Glutamatergic neuron (in vitro differentiated cells): Measurements from ENCODE around the gene TMPRSS2. TPM values are rescaled to one million over a fixed set of nuclear protein-coding genes. Genes with fewer than 3 reads are reported as not detected.

Experiments
- DNase-seq: peaks from one replicate; pipeline ENCODE4 v3.0.0; 2022
- H3K27ac Mint-ChIP-seq: one replicate; pipeline ENCODE4 v1.8.0; 2020; ENCODE audit warnings: mild to moderate bottlenecking, mixed read lengths, inconsistent platforms; ENCODE audit not compliant: unreplicated experiment
- H3K27me3 Mint-ChIP-seq: one replicate; pipeline ENCODE4 v1.8.0; 2020; ENCODE audit warnings: mild to moderate bottlenecking, moderate library complexity, mixed read lengths, inconsistent platforms; ENCODE audit not compliant: unreplicated experiment
- H3K36me3 Mint-ChIP-seq: one replicate; pipeline ENCODE4 v1.8.0; 2020; ENCODE audit warnings: mild to moderate bottlenecking, mixed read lengths, inconsistent platforms; ENCODE audit not compliant: unreplicated experiment
- H3K4me1 Mint-ChIP-seq: one replicate; pipeline ENCODE4 v1.8.0; 2020; ENCODE audit warnings: mild to moderate bottlenecking, low read depth, mixed read lengths, inconsistent platforms; ENCODE audit not compliant: unreplicated experiment
- H3K4me3 Mint-ChIP-seq: one replicate; pipeline ENCODE4 v1.8.0; 2020; ENCODE audit warnings: mild to moderate bottlenecking, mixed read lengths, inconsistent platforms; ENCODE audit not compliant: unreplicated experiment
- H3K9me3 Mint-ChIP-seq: one replicate; pipeline ENCODE4 v1.8.0; 2020; ENCODE audit warnings: mild to moderate bottlenecking, moderate library complexity, mixed read lengths, inconsistent platforms; ENCODE audit not compliant: unreplicated experiment
- CTCF ChIP-seq: fragments of 200-600 bp; sonication (generic); IDR thresholded peaks from one replicate; pipeline ENCODE4 v1.5.0; 2021; ENCODE audit not compliant: partially characterized antibody, unreplicated experiment
- total RNA-seq: library from RNA; stranded (reverse); fragmentation: NEBNext Ultra II Directional; extraction: Animal tissue kit (Norgen Biotek cat#: 25700); gene quantifications from one replicate; pipeline ENCODE4 v1.2.1, GENCODE V29; 2021; ENCODE audit not compliant: unreplicated experiment

TMPRSS2 gene
- total RNA-seq, 1 donor from 2014 or later = not detected

GRCh38 chr21:41447356-41447755 lies 60.6 kb downstream of the TMPRSS2 start:
- Mint-ChIP-seq H3K27me3 (peaks cover 2% of the 10 kb centered on the region), H3K4me3 (no peak overlapping the region), H3K36me3 (no peaks in the 10 kb centered on the region), H3K27ac (no peak overlapping the region), H3K9me3 (peaks cover 1% of the 10 kb centered on the region), H3K4me1 (no peaks in the 10 kb centered on the region)
- no peak for TF ChIP-seq CTCF
- DNase-seq = no peak

DNA sequence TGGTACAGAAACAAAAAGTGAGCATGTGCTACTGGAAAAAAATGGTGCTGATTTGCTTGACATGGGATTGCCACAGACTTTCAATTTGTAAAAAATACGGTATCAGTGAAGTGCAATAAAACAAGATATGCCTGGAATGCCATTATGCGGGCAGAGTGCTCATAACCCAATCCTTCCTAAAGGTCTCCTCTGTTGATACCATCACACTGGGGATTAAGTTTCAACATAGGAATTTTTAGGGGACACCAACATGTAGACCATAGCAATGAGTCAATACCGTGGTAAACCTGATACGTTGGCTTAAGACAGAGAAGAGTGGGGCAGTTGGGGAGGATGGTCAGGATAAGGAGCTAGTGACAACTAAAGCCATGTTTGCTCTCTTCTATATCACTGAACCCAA lies 61.4 kb downstream of the TMPRSS2 start:
- no peak for DNase-seq
- Mint-ChIP-seq H3K36me3 (no peaks in the 10 kb centered on the region), H3K4me1 (no peaks in the 10 kb centered on the region), H3K27ac (no peak overlapping the region), H3K4me3 (no peak overlapping the region), H3K9me3 (peaks cover 1% of the 10 kb centered on the region), H3K27me3 (peaks cover 2% of the 10 kb centered on the region)
- TF ChIP-seq CTCF = no peak

- no peak for TF ChIP-seq CTCF
- Mint-ChIP-seq H3K9me3 (peaks cover 1% of the 10 kb centered on the region), H3K27ac (no peak overlapping the region), H3K27me3 (peaks cover 2% of the 10 kb centered on the region), H3K36me3 (no peaks in the 10 kb centered on the region), H3K4me1 (no peaks in the 10 kb centered on the region), H3K4me3 (no peak overlapping the region)
- DNase-seq = no peak
Observed at GRCh38 chr21:41445465-41445862, 62.5 kb downstream of the TMPRSS2 start.

- no peak overlapping the region for H3K27ac Mint-ChIP-seq
- H3K9me3 Mint-ChIP-seq = peaks cover 1% of the 10 kb centered on the region
Observed at GRCh38 chr21:41444703-41445464, 63.1 kb downstream of the TMPRSS2 start.

More at GRCh38 chr21:41444703-41445464, 63.1 kb downstream of the TMPRSS2 start:
- no peaks in the 10 kb centered on the region for H3K4me1 Mint-ChIP-seq
- no peak overlapping the region for H3K4me3 Mint-ChIP-seq
- H3K27me3 Mint-ChIP-seq = peaks cover 2% of the 10 kb centered on the region
- DNase-seq = no peak
- TF ChIP-seq CTCF = no peak
- no peaks in the 10 kb centered on the region for H3K36me3 Mint-ChIP-seq
